ENCODE data around the gene RIT2. TPM values are rescaled to one million over a fixed set of nuclear protein-coding genes. Genes with fewer than 3 reads are reported as not detected.

Gene RIT2
- total RNA-seq, 2 donors from 2014 or later, result not detected

- Histone ChIP-seq H3K4me1 (no peaks in the 10 kb centered on the region), H3K27me3 (no peaks in the 10 kb centered on the region), H3K36me3 (no peaks in the 10 kb centered on the region), H3K9me3 (peaks cover 0 to 4% of the 10 kb centered on the region in 2 donors), H3K4me3 (no peak overlapping the region), H3K27ac (no peak overlapping the region)
- TF ChIP-seq, protein P1, sequence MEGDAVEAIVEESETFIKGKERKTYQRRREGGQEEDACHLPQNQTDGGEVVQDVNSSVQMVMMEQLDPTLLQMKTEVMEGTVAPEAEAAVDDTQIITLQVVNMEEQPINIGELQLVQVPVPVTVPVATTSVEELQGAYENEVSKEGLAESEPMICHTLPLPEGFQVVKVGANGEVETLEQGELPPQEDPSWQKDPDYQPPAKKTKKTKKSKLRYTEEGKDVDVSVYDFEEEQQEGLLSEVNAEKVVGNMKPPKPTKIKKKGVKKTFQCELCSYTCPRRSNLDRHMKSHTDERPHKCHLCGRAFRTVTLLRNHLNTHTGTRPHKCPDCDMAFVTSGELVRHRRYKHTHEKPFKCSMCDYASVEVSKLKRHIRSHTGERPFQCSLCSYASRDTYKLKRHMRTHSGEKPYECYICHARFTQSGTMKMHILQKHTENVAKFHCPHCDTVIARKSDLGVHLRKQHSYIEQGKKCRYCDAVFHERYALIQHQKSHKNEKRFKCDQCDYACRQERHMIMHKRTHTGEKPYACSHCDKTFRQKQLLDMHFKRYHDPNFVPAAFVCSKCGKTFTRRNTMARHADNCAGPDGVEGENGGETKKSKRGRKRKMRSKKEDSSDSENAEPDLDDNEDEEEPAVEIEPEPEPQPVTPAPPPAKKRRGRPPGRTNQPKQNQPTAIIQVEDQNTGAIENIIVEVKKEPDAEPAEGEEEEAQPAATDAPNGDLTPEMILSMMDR (IDR thresholded peaks at IDR 0.05), result no peak
- DNase-seq (ENCODE audit: low spot score), result no peak
Observed at GRCh38 chr18:43080671-43081070, 34.8 kb downstream of the RIT2 start.

- no peak for DNase-seq (ENCODE audit: low spot score)
- Histone ChIP-seq H3K4me1 (no peaks in the 10 kb centered on the region), H3K9me3 (peaks cover 0 to 4% of the 10 kb centered on the region in 2 donors), H3K36me3 (no peaks in the 10 kb centered on the region), H3K4me3 (no peak overlapping the region), H3K27ac (no peak overlapping the region), H3K27me3 (no peaks in the 10 kb centered on the region)
- TF ChIP-seq, protein P1 (IDR thresholded peaks at IDR 0.05), result no peak
Observed at GRCh38 chr18:43079422-43079821, 36.1 kb downstream of the RIT2 start.

- Histone ChIP-seq H3K36me3 (no peaks in the 10 kb centered on the region), H3K9me3 (peaks cover 0 to 4% of the 10 kb centered on the region in 2 donors), H3K4me3 (no peak overlapping the region), H3K27me3 (no peaks in the 10 kb centered on the region), H3K4me1 (no peaks in the 10 kb centered on the region), H3K27ac (no peak overlapping the region)
- DNase-seq (ENCODE audit: low spot score), result no peak
- TF ChIP-seq, protein P1 (IDR thresholded peaks at IDR 0.05), result no peak
Observed at GRCh38 chr18:43078478-43079092, 36.9 kb downstream of the RIT2 start.

GRCh38 chr18:43077510-43078308 is 37.8 kb downstream of the RIT2 start:
- Histone ChIP-seq H3K4me1 (no peaks in the 10 kb centered on the region), H3K4me3 (no peak overlapping the region), H3K36me3 (no peaks in the 10 kb centered on the region), H3K27me3 (no peaks in the 10 kb centered on the region), H3K27ac (no peak overlapping the region), H3K9me3 (peaks cover 0 to 4% of the 10 kb centered on the region in 2 donors)
- TF ChIP-seq, protein P1 (IDR thresholded peaks at IDR 0.05), result no peak
- DNase-seq (ENCODE audit: low spot score), result no peak

GRCh38 chr18:43073771-43074170 is 41.7 kb downstream of the RIT2 start:
- no peaks in the 10 kb centered on the region for H3K27me3 ChIP-seq
- DNase-seq (ENCODE audit: low spot score), result no peak
- no peak overlapping the region for H3K4me3 ChIP-seq
- H3K9me3 ChIP-seq, result peaks cover 0 to 4% of the 10 kb centered on the region in 2 donors
- H3K27ac ChIP-seq, result no peak overlapping the region
- TF ChIP-seq, protein P1 (IDR thresholded peaks at IDR 0.05), result no peak
- H3K4me1 ChIP-seq, result no peaks in the 10 kb centered on the region
- no peaks in the 10 kb centered on the region for H3K36me3 ChIP-seq
